Measurements from ENCODE around the gene ENO1. TPM values are rescaled to one million over a fixed set of nuclear protein-coding genes. Genes with fewer than 3 reads are reported as not detected.

Gene ENO1
- total RNA-seq, 1 donor from 2014 or later = 828 TPM

GRCh38 chr1:8910331-8910730, 31.8 kb upstream of the ENO1 start:
- no peaks in the 10 kb centered on the region for H3K9me3 Mint-ChIP-seq
- H3K4me1 Mint-ChIP-seq (ENCODE audit: unreplicated experiment) = peaks cover 29% of the 10 kb centered on the region
- H3K27ac Mint-ChIP-seq = no peak overlapping the region
- DNase-seq (ENCODE audit: extremely low spot score, unreplicated experiment) = no peak
- H3K4me3 Mint-ChIP-seq = no peak overlapping the region
- peaks cover 5% of the 10 kb centered on the region for H3K36me3 Mint-ChIP-seq
- no peak for TF ChIP-seq CTCF (conservative IDR thresholded peaks at IDR 0.05)
- H3K27me3 Mint-ChIP-seq = no peaks in the 10 kb centered on the region

- no peak for TF ChIP-seq CTCF (conservative IDR thresholded peaks at IDR 0.05)
- peaks cover 5% of the 10 kb centered on the region for H3K36me3 Mint-ChIP-seq
- H3K4me3 Mint-ChIP-seq = peak overlapping the region; percentile 2
- H3K9me3 Mint-ChIP-seq = peaks cover 4% of the 10 kb centered on the region
- H3K27me3 Mint-ChIP-seq = no peaks in the 10 kb centered on the region
- DNase-seq (ENCODE audit: extremely low spot score, unreplicated experiment) = no peak
- H3K4me1 Mint-ChIP-seq (ENCODE audit: unreplicated experiment) = peaks cover 31% of the 10 kb centered on the region
- no peak overlapping the region for H3K27ac Mint-ChIP-seq
These were observed 30.1 kb upstream of the ENO1 start for GRCh38 chr1:8908388-8909151.

- no peak for TF ChIP-seq CTCF (conservative IDR thresholded peaks at IDR 0.05)
- peak overlapping the region; percentile 13 for H3K27ac Mint-ChIP-seq
- peaks cover 5% of the 10 kb centered on the region for H3K36me3 Mint-ChIP-seq
- peaks cover 4% of the 10 kb centered on the region for H3K9me3 Mint-ChIP-seq
- no peaks in the 10 kb centered on the region for H3K27me3 Mint-ChIP-seq
- peaks cover 25% of the 10 kb centered on the region for H3K4me1 Mint-ChIP-seq (ENCODE audit: unreplicated experiment)
- DNase-seq (ENCODE audit: extremely low spot score, unreplicated experiment) = no peak
- no peak overlapping the region for H3K4me3 Mint-ChIP-seq
These were observed 27.2 kb upstream of the ENO1 start for GRCh38 chr1:8905582-8906191.

- Mint-ChIP-seq H3K4me1 (ENCODE audit: unreplicated experiment) (peaks cover 25% of the 10 kb centered on the region), H3K9me3 (peaks cover 4% of the 10 kb centered on the region), H3K4me3 (peak overlapping the region; percentile 26), H3K27me3 (no peaks in the 10 kb centered on the region), H3K36me3 (no peaks in the 10 kb centered on the region), H3K27ac (peak overlapping the region; percentile 54)
- no peak for TF ChIP-seq CTCF (conservative IDR thresholded peaks at IDR 0.05)
- no peak for DNase-seq (ENCODE audit: extremely low spot score, unreplicated experiment)
These were observed 25.6 kb upstream of the ENO1 start for GRCh38 chr1:8903908-8904650.

GRCh38 chr1:8903410-8903809, 24.9 kb upstream of the ENO1 start:
- Mint-ChIP-seq H3K9me3 (peaks cover 4% of the 10 kb centered on the region), H3K27ac (no peak overlapping the region), H3K4me3 (no peak overlapping the region), H3K27me3 (no peaks in the 10 kb centered on the region), H3K36me3 (no peaks in the 10 kb centered on the region), H3K4me1 (ENCODE audit: unreplicated experiment) (peaks cover 23% of the 10 kb centered on the region)
- no peak for DNase-seq (ENCODE audit: extremely low spot score, unreplicated experiment)
- TF ChIP-seq CTCF (conservative IDR thresholded peaks at IDR 0.05) = no peak

All from type B pancreatic cell (in vitro differentiated cells).